GOT3 (cell line): ENCODE data around the gene CHD6.

Experiments used
- DNase-seq: peaks from one replicate; lab custom pipeline; 2025; ENCODE audit warnings: mixed read lengths; lab: John Stamatoyannopoulos, UW

CHD6 gene

DNA sequence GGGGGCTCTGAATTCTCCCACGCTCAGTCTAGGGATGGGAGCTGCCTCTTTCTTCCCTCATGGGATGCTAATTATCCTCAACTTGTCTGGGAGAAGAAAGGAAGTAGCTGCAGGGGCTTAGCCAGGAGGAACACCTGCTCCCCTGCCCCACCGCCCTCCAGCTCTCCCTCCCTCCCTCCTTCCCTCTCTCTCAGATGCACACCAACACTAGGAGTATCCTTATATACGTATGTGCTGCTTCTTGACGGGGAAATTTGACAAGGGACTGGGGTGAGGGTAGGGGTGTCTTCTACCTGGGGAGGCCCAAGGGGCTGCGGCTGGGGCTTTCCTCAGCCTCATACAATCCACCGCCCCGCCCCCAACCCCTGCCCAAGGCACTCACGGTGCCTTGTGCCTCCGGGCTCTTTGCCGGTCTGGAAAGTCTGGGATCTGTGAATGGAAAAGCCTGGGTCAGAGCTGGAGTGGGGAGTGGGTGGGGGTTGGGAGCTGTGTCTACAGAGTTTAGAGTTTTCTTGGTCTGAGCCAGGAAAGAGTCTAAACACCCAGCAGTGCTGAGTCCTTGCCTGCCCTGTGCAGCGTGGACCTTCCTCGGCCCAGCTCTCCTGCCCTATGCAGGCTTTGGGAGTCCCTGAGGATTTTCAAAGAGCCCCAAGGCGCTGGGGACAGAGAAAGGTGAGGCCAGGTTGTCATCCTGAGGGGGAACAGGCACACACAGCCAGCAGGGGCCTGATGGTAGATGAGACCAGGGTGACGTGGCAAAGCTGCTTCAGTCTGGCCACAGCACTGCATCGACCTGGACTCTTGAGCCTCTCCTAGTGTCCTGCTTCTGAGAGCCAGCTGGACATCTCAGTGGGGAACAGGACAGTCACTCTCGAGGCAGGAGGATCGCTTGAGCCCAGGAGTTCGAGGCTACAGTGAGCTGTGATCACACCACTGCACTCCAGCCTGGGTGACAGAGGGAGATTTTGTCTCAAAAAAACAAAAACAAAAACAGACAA is 222.2 kb downstream of the CHD6 start:
- DNase-seq = no peak

DNA sequence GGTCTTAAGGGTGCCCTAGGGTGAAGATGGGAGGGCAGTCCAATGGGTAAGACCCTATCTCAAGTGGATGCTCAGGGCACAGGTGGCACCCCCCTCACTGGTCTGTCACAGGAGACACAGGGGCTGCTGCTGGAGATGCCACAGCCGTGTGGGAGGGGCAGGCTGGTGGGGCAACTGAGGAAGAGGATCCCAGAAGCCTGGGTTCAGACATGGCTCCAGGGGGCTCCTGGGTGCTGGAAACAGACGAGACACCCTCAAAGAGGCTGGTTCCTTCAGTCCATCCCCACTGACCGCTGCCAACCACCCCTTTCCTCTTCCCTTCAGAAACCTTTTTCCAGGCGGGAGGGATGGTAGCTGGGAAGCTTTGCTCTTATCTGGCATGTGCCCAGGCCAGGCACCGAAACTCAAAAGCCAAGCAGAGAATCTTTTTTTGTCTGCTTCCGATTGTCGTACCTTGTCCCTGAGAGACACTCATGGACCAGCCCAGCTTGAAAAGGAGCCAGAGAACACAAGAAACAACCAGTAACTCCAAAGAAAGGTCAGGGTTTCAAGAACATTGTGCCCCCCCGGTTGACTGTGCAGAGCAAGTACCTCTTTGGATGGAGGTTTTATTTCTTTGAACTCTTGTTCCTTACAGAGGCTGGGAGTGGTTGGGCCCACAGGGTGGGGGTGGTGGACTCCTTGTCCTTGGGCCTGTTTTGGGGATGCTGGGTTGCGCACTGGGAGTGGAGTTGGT is 223.1 kb downstream of the CHD6 start:
- DNase-seq = no peak

DNA sequence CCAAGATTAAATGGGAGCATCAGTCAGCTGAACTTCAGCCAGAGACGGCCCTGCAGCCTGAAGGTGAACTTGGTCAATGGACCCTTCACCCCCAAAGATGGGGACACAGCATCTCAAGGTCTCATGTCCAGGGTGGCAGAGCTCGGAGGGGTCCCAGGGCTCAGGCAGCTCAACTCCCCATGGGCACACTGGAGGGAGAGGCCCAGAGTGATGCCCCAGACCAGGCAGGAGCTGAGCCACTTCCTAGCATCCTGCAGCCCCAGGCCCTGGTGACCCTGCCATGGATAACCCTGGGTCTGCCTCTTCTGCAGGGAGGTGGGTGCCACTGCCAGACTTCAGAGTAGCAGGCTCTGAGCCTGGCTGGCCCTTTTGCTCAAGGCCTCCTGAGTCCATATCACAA is 224.1 kb downstream of the CHD6 start:
- DNase-seq = no peak

DNA sequence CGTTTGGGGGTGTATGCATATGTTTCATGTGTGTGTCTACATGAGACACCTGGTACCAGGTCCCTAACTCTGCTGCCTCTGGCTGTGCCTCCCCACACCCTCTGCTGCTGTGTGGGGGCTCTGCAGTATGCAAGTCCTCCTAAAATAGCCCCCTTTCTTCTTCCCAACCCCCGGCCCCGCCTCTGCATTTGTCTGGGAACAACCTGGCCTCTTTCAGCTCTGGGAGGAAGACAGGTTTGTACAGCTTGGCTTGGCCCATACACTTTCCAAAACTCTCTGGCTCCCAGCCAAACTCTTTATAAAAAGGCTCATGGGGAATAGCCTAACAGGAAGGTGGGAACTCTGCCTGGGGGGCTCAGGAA is 224.5 kb downstream of the CHD6 start:
- DNase-seq = no peak

DNA sequence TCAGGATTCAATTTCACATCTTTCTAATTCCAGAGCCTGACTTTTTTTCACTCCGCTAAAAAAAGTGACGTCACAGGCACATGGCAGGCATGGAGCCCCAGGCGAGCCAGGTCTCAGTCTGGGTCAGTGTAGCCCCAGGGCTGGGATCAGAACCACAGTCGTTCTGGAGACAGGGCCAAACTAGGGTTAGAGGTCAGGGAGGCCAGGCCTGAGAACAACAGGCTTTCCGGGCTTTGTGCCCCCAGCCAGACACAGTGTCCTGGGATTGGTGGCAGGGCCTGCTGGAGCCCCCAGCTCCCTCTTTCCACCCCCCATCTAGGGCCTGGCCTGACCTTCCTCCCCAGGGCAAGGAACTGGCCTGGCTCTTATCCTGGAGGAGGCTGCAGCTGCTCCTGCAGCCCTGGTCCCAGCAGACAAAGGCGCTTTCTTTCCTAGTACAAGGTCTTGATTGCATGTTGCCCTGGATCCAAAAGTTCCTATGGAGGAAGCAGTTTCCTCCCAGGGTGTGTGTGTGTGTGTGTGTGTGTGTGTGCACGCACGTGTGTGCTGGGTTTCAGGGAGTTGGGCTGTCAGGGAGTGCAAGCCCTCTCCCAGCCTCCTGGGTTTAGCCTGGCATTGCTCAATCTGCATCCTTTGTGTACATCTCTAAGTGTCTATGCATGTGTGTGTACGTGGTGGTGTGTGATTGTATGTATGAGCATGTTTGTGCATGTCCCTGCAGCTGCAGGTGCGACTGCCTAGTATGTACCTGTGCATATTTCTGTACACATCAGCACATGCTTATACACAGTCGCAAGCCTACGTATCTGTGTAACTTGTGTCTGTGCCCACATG is 225.1 kb downstream of the CHD6 start:
- no peak for DNase-seq

DNA sequence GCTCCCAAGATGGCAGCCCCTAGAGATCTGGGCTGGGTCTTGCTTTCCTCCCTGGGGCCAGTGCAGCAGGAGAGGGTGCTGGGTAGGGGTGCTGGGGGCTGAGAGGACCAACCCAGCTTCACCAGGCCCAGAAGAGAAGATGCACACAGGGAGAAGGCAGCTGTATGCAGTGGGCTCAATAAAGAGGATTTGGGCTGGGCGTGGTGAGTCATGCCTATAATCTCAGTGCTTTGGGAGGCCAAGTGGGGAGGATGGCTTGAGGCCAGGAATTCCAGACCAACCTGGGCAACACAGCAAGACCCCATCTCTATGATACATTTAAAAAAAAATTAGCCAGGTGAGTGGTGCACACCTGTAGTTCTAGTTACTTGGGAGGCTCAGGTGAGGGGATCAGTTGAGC is 225.9 kb downstream of the CHD6 start:
- no peak for DNase-seq

DNA sequence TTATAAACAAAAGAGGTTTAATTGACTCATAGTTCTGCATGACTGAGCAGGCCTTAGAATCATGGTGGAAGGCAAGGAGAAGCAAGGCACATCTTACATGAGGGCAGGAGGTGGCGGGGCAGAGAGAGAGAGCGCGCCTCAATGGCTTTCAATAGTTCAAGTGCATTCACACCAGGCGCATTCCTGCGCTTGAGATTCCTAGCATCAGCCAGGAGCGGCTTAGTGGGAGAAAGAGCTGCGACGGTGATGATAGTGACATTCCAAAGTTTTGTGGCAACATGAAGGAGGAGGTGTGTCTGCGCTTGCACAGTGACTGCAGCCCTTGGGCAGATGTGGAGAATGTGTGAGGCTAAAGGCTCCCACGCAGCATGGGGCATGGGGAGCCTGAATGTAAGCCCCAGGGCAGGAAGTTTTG is 226.6 kb downstream of the CHD6 start:
- DNase-seq = no peak

DNA sequence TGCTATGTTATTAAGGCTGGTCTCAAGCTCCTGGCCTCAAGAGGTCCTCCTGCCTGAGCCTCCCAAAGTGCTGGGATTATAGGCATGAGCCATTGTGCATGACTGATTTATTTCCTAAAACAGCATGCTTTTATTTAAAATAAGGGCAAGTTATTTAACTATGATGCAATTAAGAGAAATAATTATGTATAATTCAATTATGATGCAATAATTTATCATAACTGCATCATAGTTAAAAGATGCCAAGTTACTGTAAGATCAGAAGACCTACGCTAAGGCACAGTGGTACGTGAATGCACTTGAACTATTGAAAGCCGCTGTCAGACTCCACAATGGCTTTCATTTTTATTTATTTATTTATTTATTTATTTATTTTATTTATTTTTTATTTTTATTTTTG is 227.3 kb downstream of the CHD6 start:
- DNase-seq = no peak

DNA sequence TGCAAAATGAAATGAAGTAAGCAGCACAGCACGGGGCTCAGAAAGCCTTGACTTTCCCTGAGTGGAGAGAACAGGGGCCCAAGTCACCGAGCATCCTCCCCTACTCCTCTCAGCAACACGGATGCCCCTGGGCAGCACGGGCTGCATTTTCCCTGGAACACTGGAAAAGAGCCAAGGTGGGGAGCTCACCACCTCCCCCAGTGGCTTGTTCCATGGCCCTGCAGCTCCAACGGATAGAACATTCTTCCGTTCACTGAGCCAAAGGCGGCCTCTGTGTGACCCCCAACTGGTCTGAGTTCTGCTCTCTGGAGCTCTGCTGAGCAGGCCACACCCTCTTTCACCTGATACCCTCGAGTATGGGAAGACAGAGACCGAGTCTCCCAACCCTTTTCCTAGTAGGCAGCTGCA is 230.7 kb downstream of the CHD6 start:
- no peak for DNase-seq

DNA sequence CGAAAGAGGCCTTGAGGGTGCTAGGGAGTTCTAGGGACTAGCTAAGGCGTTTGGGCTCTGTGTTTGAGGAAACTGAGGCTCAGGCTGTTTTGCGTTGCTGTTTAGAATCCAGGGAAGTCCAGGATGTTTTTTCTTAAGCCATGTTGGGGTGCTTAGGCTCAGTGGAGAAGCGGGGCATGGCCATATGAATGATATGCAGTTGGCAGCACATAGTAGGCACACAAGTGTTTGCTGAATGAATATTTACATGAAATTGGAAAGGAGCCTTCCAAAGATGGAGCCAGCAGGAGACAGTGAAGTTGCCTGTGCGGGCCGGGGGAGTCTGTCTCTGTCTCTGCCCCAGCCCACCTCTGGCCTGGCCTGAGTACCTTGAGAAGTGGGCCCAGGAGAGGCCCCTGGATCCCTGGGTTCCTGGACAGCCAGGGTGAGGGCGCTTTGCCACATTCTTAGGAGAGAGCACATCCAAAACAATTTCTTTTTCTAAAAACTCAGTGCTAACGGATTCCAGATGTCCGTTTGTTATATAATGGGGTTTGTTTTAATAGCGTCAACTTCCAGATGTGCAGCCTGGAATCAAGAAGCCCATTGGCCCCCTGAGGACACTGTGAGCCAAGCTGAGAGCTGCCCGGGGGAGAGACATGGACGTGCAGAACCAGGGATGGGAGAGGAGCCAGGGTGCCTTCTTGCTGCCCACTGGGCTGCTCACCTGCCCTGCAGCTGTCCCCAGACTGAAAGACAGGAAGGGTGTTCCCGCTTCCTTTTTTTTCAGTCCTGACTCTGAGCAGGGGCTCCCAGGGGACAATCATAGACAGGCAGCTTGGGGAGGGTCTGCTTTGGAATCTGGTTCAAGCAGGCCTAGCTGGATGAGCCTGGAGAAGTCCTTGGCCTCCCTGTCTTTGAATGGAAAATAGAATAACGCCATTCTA is 231.4 kb downstream of the CHD6 start:
- DNase-seq = no peak

DNA sequence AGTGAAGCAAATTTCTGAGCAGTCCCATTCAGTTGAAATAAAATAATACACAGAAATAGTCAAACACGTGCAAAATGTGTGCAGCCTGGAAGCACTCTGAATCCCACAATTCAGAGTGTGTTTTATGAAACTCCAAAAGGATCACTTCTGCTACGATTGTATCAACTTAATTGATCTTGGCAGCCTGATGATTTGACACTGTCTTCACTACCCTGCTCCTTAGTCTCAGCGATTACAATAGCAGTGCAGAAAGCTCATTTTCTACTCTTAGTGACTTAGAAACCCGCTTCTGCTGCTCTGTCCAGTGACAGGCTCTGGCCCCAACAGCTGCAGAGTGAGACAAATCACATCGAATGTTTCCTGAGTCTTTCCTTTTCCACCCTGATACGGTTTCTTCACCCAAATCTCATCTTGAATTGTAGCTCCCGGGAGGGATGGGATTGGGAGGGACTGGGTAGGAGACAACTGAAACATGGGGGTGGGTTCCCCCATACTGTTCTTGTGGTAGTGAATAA is 235.3 kb downstream of the CHD6 start:
- no peak for DNase-seq

DNA sequence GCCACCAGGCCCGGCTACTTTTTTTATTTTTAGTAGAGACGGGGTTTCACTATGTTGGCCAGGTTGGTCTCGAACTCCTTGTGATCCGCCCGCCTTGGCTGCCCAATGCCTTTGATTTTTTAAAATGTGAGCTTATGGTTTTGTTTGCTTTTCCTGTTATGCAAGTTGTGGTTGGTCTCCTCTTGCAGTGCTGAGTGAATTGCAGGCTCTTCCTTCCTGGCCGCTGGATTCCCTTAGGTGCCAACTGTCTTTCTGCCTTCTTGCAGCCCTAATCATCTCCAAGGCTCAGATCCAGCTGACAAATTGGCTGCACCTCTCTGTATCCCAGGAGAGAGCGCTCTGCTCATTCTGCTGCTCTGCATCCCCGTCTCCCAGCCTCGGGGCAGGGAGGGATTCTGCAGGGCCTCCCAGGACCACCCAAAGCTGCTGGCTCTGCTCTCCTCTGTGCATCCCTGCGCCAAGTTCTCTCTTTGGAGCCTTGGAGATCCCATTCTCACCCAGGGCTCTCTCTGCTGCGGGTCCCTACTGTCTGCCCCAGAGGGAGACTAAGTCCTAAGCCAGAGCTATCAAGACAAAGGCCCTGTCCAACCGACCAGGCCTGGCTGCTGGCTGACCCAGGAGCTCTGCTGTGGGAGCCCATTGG is 237.5 kb downstream of the CHD6 start:
- DNase-seq = no peak

DNA sequence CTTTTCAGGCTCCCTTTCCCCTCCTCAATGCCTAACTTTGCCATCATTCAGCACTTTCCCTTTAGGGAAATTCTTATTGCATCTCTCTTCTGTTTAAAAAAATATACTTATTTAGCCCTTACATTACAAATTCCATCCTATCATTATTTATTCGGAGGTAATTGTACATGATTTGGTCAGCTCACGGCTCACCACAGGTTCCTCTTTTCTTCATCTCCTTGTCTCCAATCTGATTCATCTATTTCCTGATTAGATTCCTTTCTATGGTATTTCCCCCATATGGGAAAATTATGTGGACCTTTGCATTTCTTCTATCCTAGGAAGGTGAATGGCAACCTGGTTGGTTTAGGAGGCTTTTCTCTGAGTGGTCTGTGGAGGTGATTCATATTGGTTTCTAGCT is 238.6 kb downstream of the CHD6 start:
- no peak for DNase-seq

DNA sequence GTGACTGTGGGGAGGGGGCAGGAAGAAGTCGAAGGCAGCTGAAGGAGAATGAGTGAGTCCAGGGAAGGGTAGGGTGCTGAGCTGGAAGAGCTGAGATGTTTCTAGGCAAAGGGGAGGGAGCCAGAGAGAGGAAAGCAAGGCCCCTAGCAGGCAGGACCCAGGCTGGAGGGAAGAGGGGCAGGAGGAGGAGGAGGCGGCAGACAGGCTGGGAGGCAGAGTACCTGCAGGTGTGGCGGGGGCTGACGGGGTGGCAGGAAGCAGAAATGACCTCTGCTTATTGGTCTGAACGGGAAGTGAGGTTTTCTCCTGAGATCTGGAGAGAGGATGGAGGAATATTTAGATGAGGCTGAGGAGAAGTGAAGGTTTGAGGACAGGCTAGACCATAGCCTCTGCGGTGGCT is 240.9 kb downstream of the CHD6 start:
- DNase-seq = no peak

DNA sequence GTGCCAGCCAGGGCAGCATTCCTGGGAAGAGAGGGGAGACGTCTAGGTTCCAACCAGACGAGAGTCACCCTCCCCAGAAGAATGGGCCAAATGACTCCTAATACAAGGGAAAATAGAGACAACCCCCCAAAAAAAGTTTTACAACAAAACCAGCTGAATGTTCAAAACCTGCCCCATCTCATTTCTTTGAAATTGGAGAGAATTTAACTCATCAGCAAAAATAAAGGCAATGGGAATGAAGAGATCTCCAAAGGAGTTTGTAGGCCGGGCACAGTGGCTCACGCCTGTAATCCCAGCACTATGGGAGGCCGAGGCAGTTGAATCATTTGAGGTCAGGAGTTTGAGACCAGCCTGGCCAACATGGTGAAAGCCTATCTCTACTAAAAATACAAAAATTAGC is 241.8 kb downstream of the CHD6 start:
- no peak for DNase-seq

DNA sequence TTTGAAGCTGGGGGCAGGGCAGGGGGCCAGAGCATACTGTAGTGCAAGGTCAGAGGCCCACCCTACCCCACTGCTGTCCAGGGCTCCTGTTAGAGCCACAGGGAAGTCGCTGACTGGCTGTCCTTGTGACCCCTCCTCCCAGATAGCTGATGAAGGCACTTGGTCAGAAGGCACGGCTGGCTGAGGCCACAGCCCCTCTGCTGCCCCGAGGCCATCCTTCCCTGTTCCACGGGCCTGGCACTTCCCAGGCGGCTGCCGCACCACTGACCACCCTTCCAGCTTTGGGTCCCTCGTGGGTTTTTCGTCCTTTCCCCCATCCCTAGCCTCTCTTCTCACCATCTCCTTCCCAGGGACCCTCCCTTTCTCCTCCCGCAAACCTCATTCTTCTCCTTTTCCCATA is 242.3 kb downstream of the CHD6 start:
- no peak for DNase-seq

DNA sequence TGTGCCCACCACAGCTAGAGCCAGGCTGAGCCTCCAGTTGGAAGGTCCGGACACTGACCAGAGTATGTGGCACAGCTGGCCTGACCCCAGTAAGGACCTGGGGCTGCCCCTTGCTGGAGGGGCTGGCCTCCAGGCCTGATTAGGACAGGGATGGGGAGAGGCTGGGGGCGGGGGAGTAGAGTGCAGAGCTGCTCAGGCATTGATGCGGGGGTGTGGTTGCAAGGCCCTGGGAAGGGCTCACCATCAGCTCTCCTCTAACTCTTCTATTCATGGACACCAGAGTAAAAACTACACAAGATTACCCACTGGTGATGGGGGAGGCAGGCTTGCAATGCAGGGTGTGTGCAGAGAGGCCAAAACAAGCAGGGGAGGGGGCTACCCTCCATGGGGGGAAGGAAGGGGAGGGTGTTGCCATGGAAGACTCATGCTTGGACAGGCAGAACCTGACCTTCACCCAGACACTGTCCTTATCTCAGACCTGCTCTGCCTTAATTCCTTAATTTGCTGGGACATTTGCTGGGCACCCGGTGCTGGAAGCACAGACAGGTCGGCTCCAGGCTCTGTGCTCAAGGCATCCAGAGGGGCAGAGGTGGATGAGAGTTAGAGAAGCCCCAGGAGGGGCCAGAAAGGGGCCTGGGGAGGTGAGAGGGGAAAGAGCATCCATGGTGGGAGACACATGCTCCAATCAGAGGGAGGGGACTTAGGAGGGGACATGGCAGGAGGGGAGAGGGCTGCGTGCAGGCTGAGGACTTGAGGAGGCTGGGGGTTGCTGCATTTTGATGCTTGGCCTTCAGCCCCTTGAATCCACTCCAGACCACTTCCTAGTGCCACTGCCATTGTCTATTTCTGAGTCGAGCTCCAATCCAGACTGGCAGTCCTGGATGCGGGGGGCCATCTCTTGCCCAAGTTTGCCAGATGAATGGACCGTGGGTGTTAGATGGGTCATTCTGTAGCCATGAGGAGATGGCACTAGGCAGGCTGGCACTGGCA is 244.0 kb downstream of the CHD6 start:
- DNase-seq = no peak

DNA sequence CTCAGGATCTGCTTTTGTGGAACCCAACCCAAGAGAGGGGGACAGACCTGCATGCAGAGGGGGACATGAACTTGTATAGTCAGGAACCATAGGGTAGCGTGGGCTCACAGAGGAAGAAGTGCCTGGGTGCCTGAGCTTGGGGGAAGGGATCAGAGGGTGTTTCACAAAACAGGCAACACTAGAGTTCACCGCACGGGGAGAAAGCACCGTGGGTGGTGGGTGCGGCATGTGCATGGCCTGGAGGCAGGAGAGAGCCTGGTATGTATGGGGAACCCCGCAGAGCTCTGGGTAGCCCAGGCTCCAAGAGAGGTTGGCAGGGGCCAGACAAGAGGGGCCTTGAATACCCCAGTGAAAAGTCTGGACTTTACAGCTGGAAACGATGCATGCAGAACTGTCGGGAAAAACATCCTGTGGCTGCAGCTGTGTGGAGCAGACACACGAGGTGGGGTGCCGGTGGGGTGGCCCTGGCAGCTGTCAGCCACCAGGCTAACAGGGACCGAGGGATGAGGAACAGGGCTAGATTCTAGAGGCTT is 244.9 kb downstream of the CHD6 start:
- DNase-seq = no peak

DNA sequence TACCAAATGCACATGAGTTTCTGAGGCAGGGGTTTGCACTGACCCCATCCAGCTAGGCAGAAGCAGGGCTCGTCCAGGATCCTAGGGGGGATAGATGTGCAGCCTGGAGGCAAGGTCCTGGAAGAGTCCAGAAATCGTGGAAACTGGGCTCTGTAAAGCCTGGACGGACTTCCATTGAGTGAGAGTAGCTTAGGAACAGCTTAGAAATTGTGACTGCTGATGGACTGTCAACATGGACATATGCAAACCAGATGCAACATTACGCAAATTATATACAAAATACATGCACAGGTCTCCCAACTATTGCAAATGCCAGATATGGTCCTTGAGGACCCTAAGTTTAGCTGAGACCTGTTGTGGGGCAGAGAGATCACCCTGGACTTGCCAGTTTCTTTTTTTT is 246.8 kb downstream of the CHD6 start:
- no peak for DNase-seq
